Heart left ventricle (tissue), 13 donors: ENCODE measurements around the gene GALNT10.

Experiments
- CTCF ChIP-seq, 12 donors: fragments of 200-600 bp; sonication (generic) in 4 of 12; IDR thresholded peaks; one replicate each; pipeline versions ENCODE4 v1.5.0 to v1.8.0; 2018 to 2022; ENCODE audit warnings: antibody characterized with exemption in 12 of 12, mild to moderate bottlenecking in 5 of 12
- POLR2A ChIP-seq, 2 donors: fragments of 450-650 bp; IDR thresholded peaks; one replicate each; pipeline ENCODE4 v1.6.1; 2017; ENCODE audit warnings: antibody characterized with exemption in 2 of 2, mild to moderate bottlenecking in 2 of 2, moderate library complexity in 2 of 2
- donor health status: ischemic (EF 13 %, LVEDD 7.1; RV severe dilation, severe dysfunction).
- donor health status: DM: no; HTN: yes; CAD: no.
- donor health status: DM: no; HTN: no; CAD: no.
- donor health status: ischemic (EF 25% LVEDD 6.9; RV normal size, moderate dysfunction).
- donor health status: ischemic (EF 25% LVEDD 5.7; RV mildly dilated, moderate dysfunction).
- donor health status: ischemic (EF 35%, LVEDD 5.7; RV mildly dilated, moderate dysfunction).
- donor health status: nonischemic (EF 11% LVEDD 7.7; RV severe dilation, severe dysfunction).
- donor health status: DM: yes; HTN: yes; CAD: no.
- donor health status: PGD.
- donor health status: ischemic (EF 29% LVEDD 5.4; RV normal size, mild dysfunction).
- donor health status: nonischemic (EF 23%, LVEDD 6.1; RV moderate dilation, normal function).

- TF ChIP-seq CTCF (IDR thresholded peaks at IDR 0.05) (peak; percentile 87 to 96 (median 95)), POLR2A (IDR thresholded peaks at IDR 0.05) (no peak)
Observed at GRCh38 chr5:154467655-154468354, 277.3 kb downstream of the GALNT10 start.
